ENCODE data around the gene BAIAP2L1.

GRCh38 chr7:98297626-98298286, 103.1 kb downstream of the BAIAP2L1 start:
- TF ChIP-seq ETS1 (IDR thresholded peaks at IDR 0.05) (no peak), CTCF (conservative IDR thresholded peaks at IDR 0.05; ENCODE audit: low read depth in 2 of 2) (peak in 1 of 2 experiments; percentile 14; a peak in 1 of 4 replicates), EZH2 (IDR thresholded peaks at IDR 0.05; ENCODE audit: low read depth, unreplicated experiment) (no peak), EZH2phosphoT487 (IDR thresholded peaks at IDR 0.05; ENCODE audit: unreplicated experiment) (no peak), POLR2AphosphoS5 (IDR thresholded peaks at IDR 0.05; ENCODE audit: low read depth) (no peak), ZNF114 (CRISPR knock-in tag; IDR thresholded peaks at IDR 0.05) (no peak), JUNB (IDR thresholded peaks at IDR 0.05; ENCODE audit: unreplicated experiment) (no peak), NANOG (IDR thresholded peaks at IDR 0.05; ENCODE audit: borderline replicate concordance) (no peak), CREB1 (CRISPR knock-in tag; IDR thresholded peaks at IDR 0.05; ENCODE audit: low read depth) (no peak), ZNF462 (CRISPR knock-in tag; IDR thresholded peaks at IDR 0.05) (no peak), STAT1 (IDR thresholded peaks at IDR 0.05; ENCODE audit: unreplicated experiment) (no peak)
- TF ChIP-seq, protein P1, sequence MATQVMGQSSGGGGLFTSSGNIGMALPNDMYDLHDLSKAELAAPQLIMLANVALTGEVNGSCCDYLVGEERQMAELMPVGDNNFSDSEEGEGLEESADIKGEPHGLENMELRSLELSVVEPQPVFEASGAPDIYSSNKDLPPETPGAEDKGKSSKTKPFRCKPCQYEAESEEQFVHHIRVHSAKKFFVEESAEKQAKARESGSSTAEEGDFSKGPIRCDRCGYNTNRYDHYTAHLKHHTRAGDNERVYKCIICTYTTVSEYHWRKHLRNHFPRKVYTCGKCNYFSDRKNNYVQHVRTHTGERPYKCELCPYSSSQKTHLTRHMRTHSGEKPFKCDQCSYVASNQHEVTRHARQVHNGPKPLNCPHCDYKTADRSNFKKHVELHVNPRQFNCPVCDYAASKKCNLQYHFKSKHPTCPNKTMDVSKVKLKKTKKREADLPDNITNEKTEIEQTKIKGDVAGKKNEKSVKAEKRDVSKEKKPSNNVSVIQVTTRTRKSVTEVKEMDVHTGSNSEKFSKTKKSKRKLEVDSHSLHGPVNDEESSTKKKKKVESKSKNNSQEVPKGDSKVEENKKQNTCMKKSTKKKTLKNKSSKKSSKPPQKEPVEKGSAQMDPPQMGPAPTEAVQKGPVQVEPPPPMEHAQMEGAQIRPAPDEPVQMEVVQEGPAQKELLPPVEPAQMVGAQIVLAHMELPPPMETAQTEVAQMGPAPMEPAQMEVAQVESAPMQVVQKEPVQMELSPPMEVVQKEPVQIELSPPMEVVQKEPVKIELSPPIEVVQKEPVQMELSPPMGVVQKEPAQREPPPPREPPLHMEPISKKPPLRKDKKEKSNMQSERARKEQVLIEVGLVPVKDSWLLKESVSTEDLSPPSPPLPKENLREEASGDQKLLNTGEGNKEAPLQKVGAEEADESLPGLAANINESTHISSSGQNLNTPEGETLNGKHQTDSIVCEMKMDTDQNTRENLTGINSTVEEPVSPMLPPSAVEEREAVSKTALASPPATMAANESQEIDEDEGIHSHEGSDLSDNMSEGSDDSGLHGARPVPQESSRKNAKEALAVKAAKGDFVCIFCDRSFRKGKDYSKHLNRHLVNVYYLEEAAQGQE (IDR thresholded peaks at IDR 0.05; ENCODE audit: unreplicated experiment), result no peak

Data from GM23338 (cell line).